NCI-H345 (cell line): ENCODE data around the gene UTF1.

Source experiments
- DNase-seq: peaks from one replicate; lab custom pipeline; 2025; lab: John Stamatoyannopoulos, UW

Gene UTF1

GRCh38 chr10:133230044-133230361 is at the start of gene UTF1:
TSS of gene UTF1 (plus strand) at chr10:133230217. CDS start at chr10:133230289, 72 bp downstream.
- no peak for DNase-seq

- DNase-seq = no peak
Observed at GRCh38 chr10:133180965-133181639, 48.9 kb upstream of the UTF1 start.

GRCh38 chr10:133182190-133182589 is 47.8 kb upstream of the UTF1 start:
- no peak for DNase-seq

GRCh38 chr10:133182791-133183645 is 47.0 kb upstream of the UTF1 start:
- no peak for DNase-seq

GRCh38 chr10:133183646-133184378 is 46.2 kb upstream of the UTF1 start:
- no peak for DNase-seq

- no peak for DNase-seq
Observed at GRCh38 chr10:133184591-133185244, 45.3 kb upstream of the UTF1 start.

GRCh38 chr10:133185421-133185820 is 44.6 kb upstream of the UTF1 start:
- DNase-seq = no peak

GRCh38 chr10:133185916-133186315 is 44.1 kb upstream of the UTF1 start:
- DNase-seq = no peak

GRCh38 chr10:133186416-133187090 is 43.5 kb upstream of the UTF1 start:
- no peak for DNase-seq

- DNase-seq = no peak
Observed at GRCh38 chr10:133187091-133187905, 42.7 kb upstream of the UTF1 start.

GRCh38 chr10:133187906-133188681 is 41.9 kb upstream of the UTF1 start:
- no peak for DNase-seq

- no peak for DNase-seq
Observed at GRCh38 chr10:133189256-133189655, 40.8 kb upstream of the UTF1 start.

GRCh38 chr10:133189726-133190125 is 40.3 kb upstream of the UTF1 start:
- no peak for DNase-seq

GRCh38 chr10:133190225-133190624 is 39.8 kb upstream of the UTF1 start:
- no peak for DNase-seq

- DNase-seq = no peak
Observed at GRCh38 chr10:133191651-133192050, 38.4 kb upstream of the UTF1 start.

GRCh38 chr10:133194151-133194550 is 35.9 kb upstream of the UTF1 start:
- DNase-seq = no peak

- no peak for DNase-seq
Observed at GRCh38 chr10:133195096-133195495, 34.9 kb upstream of the UTF1 start.

GRCh38 chr10:133195611-133196010 is 34.4 kb upstream of the UTF1 start:
- DNase-seq = no peak

- DNase-seq = no peak
Observed at GRCh38 chr10:133196221-133196915, 33.6 kb upstream of the UTF1 start.
